ENCODE results near the gene RBMS1.

RBMS1 gene, protein sequence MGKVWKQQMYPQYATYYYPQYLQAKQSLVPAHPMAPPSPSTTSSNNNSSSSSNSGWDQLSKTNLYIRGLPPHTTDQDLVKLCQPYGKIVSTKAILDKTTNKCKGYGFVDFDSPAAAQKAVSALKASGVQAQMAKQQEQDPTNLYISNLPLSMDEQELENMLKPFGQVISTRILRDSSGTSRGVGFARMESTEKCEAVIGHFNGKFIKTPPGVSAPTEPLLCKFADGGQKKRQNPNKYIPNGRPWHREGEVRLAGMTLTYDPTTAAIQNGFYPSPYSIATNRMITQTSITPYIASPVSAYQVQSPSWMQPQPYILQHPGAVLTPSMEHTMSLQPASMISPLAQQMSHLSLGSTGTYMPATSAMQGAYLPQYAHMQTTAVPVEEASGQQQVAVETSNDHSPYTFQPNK

DNA sequence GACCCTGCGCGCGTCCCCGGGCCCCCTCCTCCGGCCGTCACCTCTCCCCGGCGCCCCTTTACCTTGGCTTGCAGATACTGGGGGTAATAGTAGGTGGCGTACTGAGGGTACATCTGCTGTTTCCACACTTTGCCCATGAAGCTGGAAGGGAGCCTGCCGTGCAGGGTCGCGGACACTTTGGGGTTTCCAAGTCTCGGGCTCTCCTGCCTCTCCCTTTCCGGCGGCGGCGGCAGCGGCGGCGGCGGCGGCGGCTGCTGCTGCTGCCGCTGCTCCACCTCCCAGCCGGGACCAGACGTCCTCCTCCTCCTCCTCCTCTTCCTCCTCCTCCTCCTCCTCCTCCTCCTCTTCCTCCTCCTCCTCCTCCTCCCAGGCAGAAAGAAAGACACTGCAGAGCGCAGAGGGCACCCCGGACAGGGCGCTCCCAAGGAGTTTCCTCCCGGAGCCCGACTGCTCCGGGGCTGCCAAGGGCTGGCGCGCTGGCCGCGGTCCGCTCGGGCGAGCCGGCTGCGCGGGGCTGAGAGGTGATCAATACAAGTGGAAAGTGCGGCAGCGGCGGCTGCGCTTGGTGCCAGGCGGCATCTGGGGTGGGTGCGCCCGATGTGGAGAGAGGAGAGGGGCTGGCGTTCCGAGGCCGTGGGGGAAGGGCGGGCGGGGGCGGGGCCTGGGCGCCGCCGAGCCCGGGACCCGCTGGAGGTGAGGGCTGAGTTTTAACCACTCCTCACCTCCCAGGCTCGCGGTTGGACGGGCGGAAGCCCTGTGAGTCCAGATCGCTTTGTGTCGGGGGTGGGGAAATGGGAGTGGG lies at the start of gene RBMS1:
TSS of gene RBMS1 (minus strand) at position 581 of the 802 bp plus-strand sequence. CDS start at position 137, 444 bp downstream.
- H3K4me3 ChIP-seq (ENCODE audit: low read depth, low read length), result peak within 1 kb of the TSS; percentile 78

DNA sequence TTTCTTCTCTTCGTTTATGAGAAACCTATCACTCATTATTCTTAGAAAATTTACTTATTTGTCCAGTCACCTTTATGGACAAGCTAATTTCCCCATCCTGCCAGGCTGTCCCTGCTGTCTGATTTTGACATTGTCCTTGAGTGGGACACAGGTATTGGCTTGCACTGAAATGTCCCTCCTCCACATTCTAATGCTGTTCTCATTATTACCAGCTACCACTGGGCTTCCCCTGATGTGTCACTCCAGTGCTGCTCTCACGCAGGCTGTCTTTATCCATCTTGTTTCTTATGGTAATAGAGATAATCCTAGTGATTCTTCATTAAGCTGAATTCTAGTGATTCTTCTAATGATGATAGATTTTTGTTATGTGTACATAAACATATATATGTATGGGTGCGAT lies 48.1 kb upstream of the RBMS1 start:
- no peak overlapping the region for H3K4me3 ChIP-seq (ENCODE audit: low read depth, low read length)

DNA sequence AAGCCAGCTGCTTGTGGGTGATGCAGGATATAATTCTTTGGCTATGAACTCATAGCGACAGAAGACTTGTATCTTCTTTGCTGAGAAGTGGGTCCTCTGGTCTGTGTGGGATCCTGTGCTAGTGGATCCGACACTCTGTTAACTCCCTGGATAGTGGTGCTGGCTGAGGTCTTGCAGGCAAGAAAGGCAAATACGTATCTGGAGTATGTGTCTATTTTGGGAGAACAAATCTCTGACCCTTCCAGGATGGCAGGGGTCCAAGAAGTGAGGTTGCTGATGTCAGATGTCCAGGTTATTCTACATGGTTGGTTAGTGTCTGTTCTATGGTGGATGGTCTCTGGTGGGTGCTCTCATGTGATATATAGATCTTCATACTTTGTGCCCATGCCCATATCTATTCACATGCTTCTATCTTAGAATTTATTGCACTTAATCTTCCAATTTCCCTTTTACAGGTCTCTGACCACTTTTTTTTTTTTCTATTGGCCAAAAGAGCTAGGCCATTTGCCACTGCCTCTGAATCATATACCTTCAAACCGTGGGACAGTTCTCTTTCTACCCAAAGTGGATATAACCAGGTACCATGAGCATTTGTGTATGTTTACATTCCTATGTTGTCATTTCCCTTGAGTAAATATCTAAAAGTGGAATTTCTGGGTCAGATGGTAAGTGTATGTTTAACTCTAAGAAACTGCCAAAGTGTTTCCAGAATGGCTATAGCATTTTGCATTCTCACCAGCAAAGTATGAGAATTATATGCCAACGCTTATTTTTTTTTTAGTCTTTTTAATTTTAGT lies 45.1 kb upstream of the RBMS1 start:
- H3K4me3 ChIP-seq (ENCODE audit: low read depth, low read length), result no peak overlapping the region

DNA sequence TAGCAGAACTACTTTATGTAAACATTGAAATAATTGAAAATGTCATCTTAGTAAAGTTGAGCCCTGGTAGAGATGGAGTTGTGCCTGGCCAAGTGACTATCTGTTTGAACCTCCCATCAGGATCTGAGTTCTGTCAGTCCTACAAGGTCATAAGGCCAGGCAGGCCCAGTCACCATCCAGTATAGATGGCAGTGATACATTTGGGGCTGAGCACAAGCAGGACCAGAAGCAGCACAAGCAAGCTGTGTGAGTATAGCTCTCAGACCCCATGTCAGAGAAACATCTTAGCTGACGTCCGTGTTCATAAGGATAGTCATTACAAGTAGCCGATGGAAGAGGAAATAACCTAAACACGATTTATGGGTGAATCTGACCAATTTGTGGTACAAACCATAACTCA lies 44.5 kb upstream of the RBMS1 start:
- H3K4me3 ChIP-seq (ENCODE audit: low read depth, low read length), result no peak overlapping the region

GRCh38 chr2:160534996-160535395 lies 41.4 kb upstream of the RBMS1 start:
- H3K4me3 ChIP-seq (ENCODE audit: low read depth, low read length), result no peak overlapping the region

- H3K4me3 ChIP-seq (ENCODE audit: low read depth, low read length), result no peak overlapping the region
These were observed 40.6 kb upstream of the RBMS1 start for GRCh38 chr2:160534249-160534648.

DNA sequence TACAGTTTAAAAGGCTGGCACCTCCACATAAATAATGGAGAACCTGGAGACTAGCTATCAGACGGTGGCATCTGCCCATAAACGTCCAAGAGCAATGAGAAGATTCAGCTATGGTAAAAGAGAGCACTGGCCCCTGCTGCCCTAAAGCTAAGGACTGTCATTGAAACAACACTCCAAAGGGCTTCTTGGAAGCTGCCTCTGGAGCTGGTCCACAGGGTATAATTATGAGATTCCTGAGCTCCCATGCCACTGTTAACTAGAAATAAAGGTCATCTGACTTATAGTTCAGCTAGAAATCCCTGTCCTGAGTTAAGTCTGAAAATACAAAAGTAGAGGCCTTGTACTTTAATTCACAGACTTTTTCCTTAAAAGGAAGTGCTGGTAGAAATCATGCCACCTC lies 39.9 kb upstream of the RBMS1 start:
- H3K4me3 ChIP-seq (ENCODE audit: low read depth, low read length), result no peak overlapping the region

- no peak overlapping the region for H3K4me3 ChIP-seq (ENCODE audit: low read depth, low read length)
These were observed 38.8 kb upstream of the RBMS1 start for GRCh38 chr2:160532388-160532787.

DNA sequence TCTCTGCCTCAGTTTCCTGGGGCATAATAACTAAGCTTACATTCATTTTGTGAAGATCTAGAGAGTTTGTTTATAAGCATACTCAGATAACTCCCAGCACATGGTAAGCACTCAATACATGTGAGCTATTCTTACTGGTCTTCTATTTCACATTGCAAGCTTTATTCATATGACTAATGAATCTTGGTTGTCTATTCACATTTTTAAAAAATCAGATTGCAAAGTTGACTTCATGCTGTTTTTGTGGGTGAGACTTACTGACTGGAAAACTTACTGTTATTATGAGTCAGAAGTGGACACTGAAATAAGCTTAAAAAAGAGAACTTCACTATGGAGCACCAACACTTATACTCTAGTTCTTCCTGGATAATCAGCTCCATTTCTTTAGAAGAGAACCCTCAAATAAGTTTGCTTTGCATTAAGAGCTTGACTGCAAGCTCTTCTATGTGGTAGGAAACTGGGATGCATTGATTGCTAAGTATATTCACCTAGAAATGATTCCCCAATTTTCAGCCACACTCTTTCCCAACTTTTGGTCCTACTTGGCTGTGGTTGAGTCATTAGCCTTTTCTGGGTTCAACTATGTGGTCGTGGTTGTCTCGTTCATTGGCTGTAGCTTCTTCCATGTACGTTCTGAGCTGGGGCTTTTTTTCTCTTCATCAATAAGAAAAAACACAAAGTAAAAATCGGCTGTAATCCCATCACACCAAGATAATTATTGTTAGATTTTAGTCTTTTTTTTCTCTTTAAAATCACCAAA lies 29.5 kb upstream of the RBMS1 start:
- no peak overlapping the region for H3K4me3 ChIP-seq (ENCODE audit: low read depth, low read length)

GRCh38 chr2:160517731-160518130 lies 24.1 kb upstream of the RBMS1 start:
- H3K4me3 ChIP-seq (ENCODE audit: low read depth, low read length), result no peak overlapping the region

GRCh38 chr2:160516547-160517365 lies 23.1 kb upstream of the RBMS1 start:
- no peak overlapping the region for H3K4me3 ChIP-seq (ENCODE audit: low read depth, low read length)

- no peak overlapping the region for H3K4me3 ChIP-seq (ENCODE audit: low read depth, low read length)
These were observed 21.5 kb upstream of the RBMS1 start for GRCh38 chr2:160515120-160515519.

DNA sequence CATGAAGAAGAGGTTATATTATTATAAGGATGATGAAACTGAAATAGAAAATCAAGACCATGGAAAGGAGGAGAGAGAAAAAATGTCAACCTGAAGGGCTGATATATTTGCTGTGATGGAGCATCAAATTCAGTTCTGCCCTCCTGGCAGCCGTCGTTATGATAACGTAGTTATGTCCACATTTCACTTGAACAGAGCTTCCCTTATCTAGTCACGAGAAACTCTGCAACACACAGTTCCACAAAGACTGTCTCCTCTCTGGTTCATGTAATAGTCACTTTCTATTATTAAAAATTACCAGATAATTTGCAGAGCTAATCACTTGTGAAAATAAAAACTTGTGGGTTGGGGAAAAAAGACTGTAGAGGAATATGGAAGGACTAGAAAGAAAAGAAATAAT lies 19.5 kb upstream of the RBMS1 start:
- no peak overlapping the region for H3K4me3 ChIP-seq (ENCODE audit: low read depth, low read length)

DNA sequence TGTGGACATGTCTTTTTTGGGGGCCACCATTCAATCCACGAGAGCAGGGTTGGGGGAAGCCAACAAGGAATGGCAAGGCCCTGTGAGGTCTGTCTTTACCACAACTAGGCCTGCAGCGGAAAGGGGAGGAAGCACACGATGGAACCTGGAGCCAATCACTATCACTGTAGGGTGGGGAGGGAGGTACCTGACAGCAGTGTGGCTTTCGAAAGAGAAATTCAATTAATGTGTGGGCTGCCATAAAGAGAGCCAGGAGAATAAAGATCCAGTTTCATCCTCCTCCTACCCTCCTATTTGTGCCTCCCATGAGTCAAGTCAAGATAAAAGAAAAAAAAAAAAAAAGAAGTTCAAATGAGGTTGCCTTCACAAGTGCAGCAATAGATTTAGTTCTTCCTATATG lies 18.9 kb upstream of the RBMS1 start:
- no peak overlapping the region for H3K4me3 ChIP-seq (ENCODE audit: low read depth, low read length)

GRCh38 chr2:160510617-160511016 lies 17.0 kb upstream of the RBMS1 start:
- H3K4me3 ChIP-seq (ENCODE audit: low read depth, low read length), result no peak overlapping the region

DNA sequence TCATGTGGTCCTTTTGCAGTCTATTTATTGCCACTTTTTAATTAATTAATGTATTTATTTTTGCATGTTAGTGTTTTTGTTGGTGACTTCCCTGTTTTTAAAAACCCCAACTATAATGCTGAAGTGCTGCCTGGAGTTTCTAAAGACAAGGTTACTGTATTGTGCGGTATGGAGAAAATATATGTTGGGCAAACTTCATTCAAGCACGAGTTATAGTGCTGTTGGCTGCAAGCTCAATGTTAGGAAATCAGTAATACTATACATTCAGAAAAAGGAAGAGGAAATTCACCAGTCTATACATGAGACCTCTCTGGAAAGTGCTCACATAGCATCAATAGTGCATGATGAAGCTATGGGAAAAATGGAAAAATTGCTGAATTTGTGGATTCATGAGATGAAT lies 15.4 kb upstream of the RBMS1 start:
- H3K4me3 ChIP-seq (ENCODE audit: low read depth, low read length), result no peak overlapping the region

DNA sequence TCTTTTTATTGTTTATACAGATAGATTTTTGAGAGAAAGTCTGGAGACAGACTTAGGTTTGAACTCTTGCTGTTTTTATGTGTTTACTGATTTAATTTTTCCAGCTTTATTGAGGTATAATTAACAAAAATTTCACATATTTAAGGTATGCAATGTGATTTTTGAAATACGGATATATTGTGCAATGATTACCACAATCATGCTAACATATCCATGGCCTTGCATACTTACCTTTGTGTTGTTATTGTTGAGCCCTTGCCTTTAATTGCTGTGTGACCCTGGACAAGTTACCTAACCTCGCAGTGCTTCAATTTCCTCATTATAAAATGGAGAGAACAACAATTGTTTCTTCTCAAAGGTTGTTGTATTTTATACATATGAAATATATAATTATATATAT lies 13.9 kb upstream of the RBMS1 start:
- H3K4me3 ChIP-seq (ENCODE audit: low read depth, low read length), result no peak overlapping the region

DNA sequence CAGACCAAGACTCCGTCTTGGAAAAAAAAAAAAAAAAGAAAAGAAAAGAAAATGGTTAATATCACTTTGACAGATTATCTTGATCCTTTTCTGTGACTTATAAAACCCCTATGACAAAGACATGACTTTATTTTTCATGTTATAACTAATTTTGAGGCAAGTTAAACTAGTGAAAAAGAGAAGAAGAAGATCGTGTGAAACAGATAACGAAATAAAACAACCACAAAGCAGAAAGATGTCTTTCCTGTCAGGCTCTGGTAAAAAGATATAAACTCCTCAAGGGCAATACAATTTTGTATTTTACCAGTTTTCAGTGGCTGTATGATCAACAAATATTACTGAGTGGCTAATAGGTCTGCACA lies 13.4 kb upstream of the RBMS1 start:
- no peak overlapping the region for H3K4me3 ChIP-seq (ENCODE audit: low read depth, low read length)

- no peak overlapping the region for H3K4me3 ChIP-seq (ENCODE audit: low read depth, low read length)
These were observed 12.9 kb upstream of the RBMS1 start for GRCh38 chr2:160506371-160507045.

Measured in iPS-11a (cell line).